Measurements from ENCODE around the gene EGFLAM. TPM values are rescaled to one million over a fixed set of nuclear protein-coding genes. Genes with fewer than 3 reads are reported as not detected.

EGFLAM gene
- total RNA-seq, 4 donors from 2014 or later, result 3.5 to 6.7 (median 6.3) TPM

DNA sequence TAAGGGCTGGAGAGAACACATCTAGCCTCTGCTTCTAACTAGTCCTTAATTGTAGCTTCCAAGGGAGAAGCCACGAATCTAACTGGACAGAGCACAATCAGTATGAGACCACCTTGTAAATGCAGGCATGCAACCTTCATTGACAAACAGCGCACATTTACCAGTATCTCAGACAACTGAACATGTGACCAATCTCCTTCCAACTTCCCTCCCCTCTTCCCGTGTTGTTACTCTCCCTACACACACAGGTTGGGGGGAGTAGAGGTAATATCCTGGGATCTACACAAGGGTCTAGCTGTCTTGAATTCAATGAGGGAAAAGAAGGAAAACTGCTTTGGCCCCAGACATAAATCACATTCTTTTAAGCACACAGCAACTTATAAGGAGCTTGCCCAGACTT, 220.5 kb downstream of the EGFLAM start:
- Histone ChIP-seq H3K9me3 (no peaks in the 10 kb centered on the region), H3K27ac (no peak overlapping the region), H3K4me3 (replicated peaks in 1 of 3) (no peak overlapping the region), H3K4me1 (no peaks in the 10 kb centered on the region), H3K36me3 (peaks cover 12 to 30% of the 10 kb centered on the region in 2 donors), H3K27me3 (no peaks in the 10 kb centered on the region)
- intact Hi-C loops (cut with DNase I), result no loop called here
- TF ChIP-seq CTCF (IDR thresholded peaks at IDR 0.05) (no peak), POLR2A (IDR thresholded peaks at IDR 0.05) (no peak)
- 85 to 86% methylated on average over 3 of the region's 3 CpGs for WGBS, 2 donors
- no peak for DNase-seq

- Histone ChIP-seq H3K4me3 (replicated peaks in 1 of 3) (no peak overlapping the region), H3K9me3 (no peaks in the 10 kb centered on the region), H3K27ac (no peak overlapping the region), H3K4me1 (no peaks in the 10 kb centered on the region), H3K36me3 (peaks cover 13 to 32% of the 10 kb centered on the region in 2 donors), H3K27me3 (no peaks in the 10 kb centered on the region)
- WGBS, 2 donors, result 63 to 69% methylated on average over 6 of the region's 6 CpGs
- DNase-seq, result no peak
- TF ChIP-seq POLR2A (IDR thresholded peaks at IDR 0.05) (no peak), CTCF (IDR thresholded peaks at IDR 0.05) (no peak)
- intact Hi-C loops (cut with DNase I), result no loop called here
Observed at GRCh38 chr5:38479315-38479904, 221.1 kb downstream of the EGFLAM start.

DNA sequence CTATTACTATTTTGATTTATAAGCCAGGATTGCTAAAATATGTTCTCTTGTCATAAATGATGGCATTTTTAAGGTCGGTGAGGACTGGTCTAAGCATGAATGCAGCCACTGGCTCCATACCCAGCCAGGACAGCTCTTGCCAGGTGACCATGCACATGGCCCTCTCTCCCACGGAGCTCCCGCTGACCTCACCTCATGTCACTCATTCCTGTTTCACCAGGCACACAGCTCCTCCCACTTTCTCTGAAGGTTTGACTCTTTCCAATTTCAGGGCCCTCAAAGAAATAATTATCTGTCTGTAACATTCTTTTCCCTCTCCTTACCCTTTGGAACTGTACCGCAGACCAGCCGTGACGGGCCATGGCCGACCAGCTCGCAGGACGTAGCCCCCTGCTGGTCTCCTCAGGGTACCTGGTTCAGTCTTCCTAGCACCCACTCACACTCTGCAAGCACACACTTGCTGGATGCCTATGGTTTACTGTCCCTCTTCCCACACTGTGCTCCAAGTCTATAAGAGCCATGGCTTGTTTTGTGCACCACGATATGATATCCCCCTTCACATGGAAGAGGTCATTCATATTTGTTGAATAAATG, 225.5 kb downstream of the EGFLAM start:
- no peak for DNase-seq
- Histone ChIP-seq H3K4me1 (no peaks in the 10 kb centered on the region), H3K9me3 (no peaks in the 10 kb centered on the region), H3K36me3 (peaks cover 27 to 74% of the 10 kb centered on the region in 2 donors), H3K27ac (no peak overlapping the region), H3K4me3 (replicated peaks in 1 of 3) (no peak overlapping the region), H3K27me3 (no peaks in the 10 kb centered on the region)
- TF ChIP-seq CTCF (IDR thresholded peaks at IDR 0.05) (no peak), POLR2A (IDR thresholded peaks at IDR 0.05) (no peak)
- intact Hi-C loops (cut with DNase I), result no loop called here
- WGBS, 2 donors, result 97 to 98% methylated on average over 10 of the region's 10 CpGs

GRCh38 chr5:38494175-38494574, 235.8 kb downstream of the EGFLAM start:
- no peak overlapping the region for H3K4me3 ChIP-seq (replicated peaks in 1 of 3)

More at GRCh38 chr5:38494175-38494574, 235.8 kb downstream of the EGFLAM start:
- DNase-seq, result no peak
- no peaks in the 10 kb centered on the region for H3K27me3 ChIP-seq
- H3K27ac ChIP-seq, result no peak overlapping the region
- WGBS, 2 donors, result 90% methylated on average over 6 of the region's 6 CpGs
- intact Hi-C loops (cut with DNase I), result no loop called here
- TF ChIP-seq CTCF (IDR thresholded peaks at IDR 0.05) (no peak), POLR2A (IDR thresholded peaks at IDR 0.05) (no peak)
- H3K36me3 ChIP-seq, result peaks cover 42 to 44% of the 10 kb centered on the region in 2 donors
- no peaks in the 10 kb centered on the region for H3K9me3 ChIP-seq
- H3K4me1 ChIP-seq, result no peaks in the 10 kb centered on the region
